OCI-LY1 (cell line): ENCODE results near the gene ADAMTS9.

ENCODE experiments used
- CTCF ChIP-seq: fragments of 200-600 bp; sonication (generic), shearing (Covaris generic); IDR thresholded peaks from 2 replicates; pipeline ENCODE4 v1.5.1; 2017; ENCODE audit warnings: mild to moderate bottlenecking, antibody characterized with exemption, low read length, moderate library complexity, mixed read lengths
- EZH2 ChIP-seq: fragments of 200-600 bp; sonication (generic), shearing (Covaris generic); IDR thresholded peaks from 2 replicates; pipeline ENCODE4 v1.8.0; 2017; ENCODE audit warnings: borderline replicate concordance, mixed run types, mild to moderate bottlenecking, antibody characterized with exemption, low read length, moderate library complexity, mixed read lengths

DNA sequence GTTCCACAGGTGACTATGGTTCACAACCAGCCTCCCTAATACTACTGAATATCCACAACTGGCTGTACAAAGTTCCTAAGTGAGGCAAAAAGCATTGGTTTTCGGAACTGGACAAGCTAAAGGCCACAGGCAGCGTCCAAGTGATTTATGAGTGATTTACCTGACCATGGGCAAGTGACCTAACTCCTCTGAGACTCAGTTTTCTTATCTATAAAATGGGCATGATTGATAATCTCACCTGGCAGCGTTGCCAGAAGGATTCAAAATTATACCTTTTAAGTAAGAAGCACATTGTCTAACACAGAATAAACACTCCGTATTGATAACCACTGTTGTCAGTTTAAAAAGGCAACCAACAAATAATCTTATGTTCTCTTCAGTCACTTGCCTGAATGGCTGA is 29.8 kb downstream of the ADAMTS9 start:
- no peak for TF ChIP-seq CTCF
- TF ChIP-seq EZH2, result no peak
